ENCODE data around the gene LRRK2. TPM values are rescaled to one million over a fixed set of nuclear protein-coding genes. Genes with fewer than 3 reads are reported as not detected.
"Not testable (repeated sequence)": the region's sequence is repeated elsewhere in the genome, so short reads cannot be mapped to it uniquely, and the experiment has no call there.

Gene LRRK2
- total RNA-seq, 1 donor from 2014 or later = 28.7 TPM

- no peak for DNase-seq (ENCODE audit: low spot score)
These were observed 90.1 kb downstream of the LRRK2 start for GRCh38 chr12:40314927-40315326.

GRCh38 chr12:40315375-40315774 is 90.6 kb downstream of the LRRK2 start:
- DNase-seq (ENCODE audit: low spot score) = no peak

DNA sequence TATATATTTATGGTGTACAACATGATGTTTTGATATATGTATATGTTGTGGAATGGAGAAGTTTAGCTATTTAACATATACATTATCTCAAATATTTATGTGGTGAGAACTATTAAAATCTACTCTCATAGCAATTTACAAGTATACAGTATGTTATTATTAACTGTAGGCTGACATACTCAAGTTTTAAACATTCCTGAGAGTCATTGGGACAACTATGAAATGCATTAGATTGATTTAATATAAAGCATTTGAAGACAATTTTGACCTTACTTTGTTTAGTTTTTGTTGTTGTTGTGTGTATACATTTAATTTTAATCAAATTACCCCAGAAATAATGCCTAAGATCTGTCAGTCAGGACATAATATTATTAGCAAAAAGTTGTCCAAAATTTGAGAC is 99.5 kb downstream of the LRRK2 start:
- DNase-seq (ENCODE audit: low spot score) = no peak

DNA sequence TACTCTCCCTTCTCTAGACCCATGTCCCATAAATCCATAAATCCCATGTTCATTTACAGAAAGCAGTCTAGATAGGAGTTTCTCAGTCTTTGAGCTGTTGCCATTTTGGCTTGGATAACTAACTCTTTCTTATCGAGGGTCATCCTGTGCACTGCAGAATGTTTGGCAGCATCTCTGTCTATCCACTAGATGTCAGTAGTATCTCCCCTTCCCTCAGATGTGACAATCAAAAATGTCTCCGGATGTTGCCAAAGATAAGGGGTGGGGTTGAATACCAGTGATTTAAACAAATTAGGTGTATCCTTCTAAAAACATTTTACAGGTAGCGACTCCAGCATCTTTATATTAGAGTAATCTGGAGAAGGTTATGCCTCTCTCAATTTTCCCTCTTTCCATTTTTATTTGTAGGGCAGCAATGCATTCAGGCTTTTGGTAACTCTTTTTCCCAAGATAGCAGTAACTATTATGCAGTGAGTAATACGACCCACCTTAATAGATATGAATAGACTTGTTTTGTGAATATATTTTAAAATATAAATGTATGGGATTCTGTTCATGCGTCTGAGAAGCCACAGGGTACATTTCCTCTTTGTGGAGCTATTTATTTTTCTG is 100.7 kb downstream of the LRRK2 start:
- no peak for DNase-seq (ENCODE audit: low spot score)

- DNase-seq (ENCODE audit: low spot score) = no peak
These were observed 102.7 kb downstream of the LRRK2 start for GRCh38 chr12:40327535-40327934.

DNA sequence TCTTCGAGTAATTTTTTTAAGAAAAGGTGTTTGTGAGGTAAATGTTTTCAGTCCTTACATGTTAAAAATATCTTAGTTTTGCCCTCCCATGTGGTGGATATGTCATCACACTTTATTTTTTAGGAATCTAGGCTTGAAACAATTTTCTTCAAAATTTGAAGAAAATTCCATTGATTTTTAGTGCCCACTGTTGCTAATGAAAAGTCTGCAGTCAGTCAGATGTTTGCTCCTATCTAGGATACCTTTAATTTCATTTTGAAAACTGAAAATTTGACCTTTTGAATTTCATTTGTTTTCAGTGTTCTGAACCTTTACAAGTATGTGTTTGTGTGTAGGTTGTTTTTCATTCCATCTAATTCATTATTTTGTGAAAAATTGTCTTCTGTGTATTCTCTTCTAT is 105.4 kb downstream of the LRRK2 start:
- DNase-seq (ENCODE audit: low spot score) = no peak

- DNase-seq (ENCODE audit: low spot score) = no peak
These were observed 107.1 kb downstream of the LRRK2 start for GRCh38 chr12:40331886-40332285.

- no peak for DNase-seq (ENCODE audit: low spot score)
These were observed 111.2 kb downstream of the LRRK2 start for GRCh38 chr12:40335991-40336390.

GRCh38 chr12:40336573-40337199 is 111.9 kb downstream of the LRRK2 start:
- DNase-seq (ENCODE audit: low spot score) = no peak

GRCh38 chr12:40338071-40338470 is 113.3 kb downstream of the LRRK2 start:
- DNase-seq (ENCODE audit: low spot score) = no peak

- no peak for DNase-seq (ENCODE audit: low spot score)
These were observed 113.8 kb downstream of the LRRK2 start for GRCh38 chr12:40338621-40339020.

DNA sequence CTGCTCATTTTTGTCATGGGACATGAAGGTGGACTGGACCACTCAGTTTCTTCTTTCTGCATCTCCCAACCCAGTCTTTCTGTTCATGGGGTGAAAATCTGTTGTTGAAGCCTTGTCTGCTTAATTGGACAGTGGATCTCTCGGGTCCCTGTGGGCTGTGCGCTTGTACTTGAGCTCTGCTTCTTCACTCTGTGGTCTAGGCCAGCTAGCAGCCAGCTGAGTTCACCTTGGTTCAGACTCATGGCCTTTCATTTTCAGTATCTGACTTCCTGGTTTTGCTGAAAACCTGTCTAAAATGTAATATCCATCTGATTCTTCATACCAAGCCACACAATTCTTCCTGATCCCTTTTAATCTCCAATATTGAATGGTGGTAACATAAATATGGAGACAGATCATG is 117.2 kb downstream of the LRRK2 start:
- DNase-seq (ENCODE audit: low spot score) = no peak

DNA sequence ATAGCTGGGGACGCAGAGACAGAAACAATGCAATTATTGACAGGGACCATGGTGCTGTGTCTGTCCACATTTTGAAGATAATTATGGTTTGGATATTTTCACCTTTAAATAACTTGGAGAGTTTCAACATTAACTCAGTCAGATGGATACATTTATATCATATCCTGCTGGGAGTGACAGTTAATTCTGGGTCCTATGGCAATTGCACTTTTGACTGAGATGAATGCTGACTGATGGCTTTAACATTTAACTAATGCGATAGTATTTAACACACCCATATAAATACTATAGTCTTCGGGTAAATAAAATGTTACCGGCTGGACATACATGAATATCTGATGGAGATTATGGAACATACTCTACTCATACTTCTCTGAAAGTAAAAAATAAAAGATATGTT is 118.3 kb downstream of the LRRK2 start:
- DNase-seq (ENCODE audit: low spot score) = no peak

DNA sequence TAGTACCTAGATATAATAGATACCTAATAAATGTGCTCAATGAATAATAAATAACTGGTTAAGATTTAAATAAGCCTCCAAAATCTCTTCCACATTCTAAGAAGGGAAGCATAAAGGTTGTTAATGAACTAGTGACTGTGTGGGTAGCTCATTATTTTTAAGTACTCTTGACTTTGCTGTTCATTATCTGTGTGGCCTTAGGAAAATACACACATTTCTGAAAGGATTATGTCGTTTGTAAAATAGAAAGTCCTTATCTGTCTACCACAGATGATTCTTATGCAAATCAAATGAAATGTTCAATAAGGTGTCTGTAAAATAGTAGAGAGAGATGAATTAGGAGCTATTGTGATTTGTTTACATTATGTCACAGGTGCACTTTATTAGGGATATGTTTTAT is 119.5 kb downstream of the LRRK2 start:
- DNase-seq (ENCODE audit: low spot score) = no peak

DNA sequence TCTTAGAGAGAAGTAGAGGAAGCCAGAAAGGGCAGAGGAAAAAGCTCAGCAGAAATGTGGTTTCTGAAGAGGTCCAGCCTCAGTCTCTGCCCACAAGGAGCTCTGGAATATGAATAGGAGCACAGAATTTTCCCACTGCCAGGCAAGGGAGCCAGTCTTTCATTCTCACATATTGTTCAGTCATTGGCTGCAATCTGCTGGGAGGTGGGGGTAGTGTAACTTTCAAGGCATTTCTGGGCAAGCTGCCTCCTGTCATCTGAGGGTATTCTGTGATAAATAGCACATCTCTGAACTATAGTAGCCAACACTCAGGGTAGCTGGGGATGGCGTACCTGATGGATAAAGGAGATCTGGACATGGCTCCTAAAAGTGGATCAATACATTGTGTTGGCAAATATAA is 127.2 kb downstream of the LRRK2 start:
- no peak for DNase-seq (ENCODE audit: low spot score)

- DNase-seq (ENCODE audit: low spot score) = no peak
These were observed 150.3 kb downstream of the LRRK2 start for GRCh38 chr12:40375076-40375475.

GRCh38 chr12:40376533-40377267 is 151.9 kb downstream of the LRRK2 start:
- DNase-seq (ENCODE audit: low spot score) = no peak

DNA sequence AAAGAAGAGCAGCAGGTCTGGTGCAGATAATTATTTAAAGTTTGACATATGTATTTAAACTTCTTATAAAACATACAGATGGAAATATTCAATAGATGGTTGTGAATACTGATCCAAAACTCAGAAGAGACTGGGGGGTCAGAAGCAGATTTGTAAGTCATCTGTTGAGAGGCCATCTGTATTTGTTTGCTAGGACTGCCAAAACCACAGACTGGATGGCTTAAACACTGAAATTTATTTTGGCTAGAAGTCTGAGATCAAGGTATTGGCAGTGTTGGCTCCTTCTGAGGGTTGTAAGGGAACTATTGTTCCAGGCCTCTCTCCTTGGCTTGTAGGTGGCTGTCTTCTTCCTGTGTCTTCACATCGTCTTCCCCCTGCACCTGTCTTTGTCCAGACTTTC is 153.9 kb downstream of the LRRK2 start:
- DNase-seq (ENCODE audit: low spot score) = no peak

DNA sequence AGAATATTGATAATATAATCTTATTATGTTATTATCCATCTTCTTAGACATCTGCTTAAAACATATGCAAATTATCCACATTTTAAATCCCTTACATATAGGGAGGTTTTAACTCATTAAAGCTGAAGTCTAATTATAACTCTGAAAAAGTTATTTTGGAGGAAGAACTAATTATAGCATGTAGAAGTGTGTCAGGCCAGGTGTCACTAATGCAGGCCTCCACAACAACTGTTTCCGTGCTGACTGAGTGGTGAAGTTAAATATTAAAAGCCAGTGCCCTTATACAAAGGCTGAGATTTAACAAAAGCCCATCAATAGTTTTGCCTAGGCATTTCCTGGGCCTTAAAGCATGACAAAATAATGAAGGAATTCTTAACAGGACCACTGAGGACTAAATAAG is 157.4 kb downstream of the LRRK2 start:
- no peak for DNase-seq (ENCODE audit: low spot score)

DNA sequence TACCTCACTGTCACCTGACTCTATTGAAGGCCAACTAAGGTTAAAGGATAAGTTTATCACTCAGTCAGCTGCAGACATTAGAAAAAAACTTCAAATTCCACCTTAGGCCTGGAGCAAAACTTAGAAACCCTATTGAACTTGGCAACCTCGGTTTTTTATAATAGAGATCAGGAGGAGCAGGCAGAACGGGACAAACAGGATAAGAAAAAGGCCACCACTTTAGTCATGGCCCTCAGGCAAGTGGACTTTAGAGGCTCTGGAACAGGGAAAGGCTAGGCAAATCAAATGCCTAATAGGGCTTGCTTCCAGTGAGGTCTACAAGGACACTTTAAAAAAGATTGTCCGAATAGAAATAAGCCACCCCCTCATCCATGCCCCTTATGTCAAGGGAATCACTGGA is 162.5 kb downstream of the LRRK2 start:
- not testable (repeated sequence) for DNase-seq (ENCODE audit: low spot score)

GRCh38 chr12:40390980-40391379 is 166.2 kb downstream of the LRRK2 start:
- DNase-seq (ENCODE audit: low spot score) = no peak

GRCh38 chr12:40393026-40393425 is 168.2 kb downstream of the LRRK2 start:
- DNase-seq (ENCODE audit: low spot score) = no peak

- DNase-seq (ENCODE audit: low spot score) = no peak
These were observed 174.9 kb downstream of the LRRK2 start for GRCh38 chr12:40399656-40400055.

Measured in mucosa of gallbladder (tissue), 1 donor.